Measurements from ENCODE around the gene HAO2.
"Not testable (repeated sequence)": the region's sequence is repeated elsewhere in the genome, so short reads cannot be mapped to it uniquely, and the experiment has no call there.

Gene HAO2

DNA sequence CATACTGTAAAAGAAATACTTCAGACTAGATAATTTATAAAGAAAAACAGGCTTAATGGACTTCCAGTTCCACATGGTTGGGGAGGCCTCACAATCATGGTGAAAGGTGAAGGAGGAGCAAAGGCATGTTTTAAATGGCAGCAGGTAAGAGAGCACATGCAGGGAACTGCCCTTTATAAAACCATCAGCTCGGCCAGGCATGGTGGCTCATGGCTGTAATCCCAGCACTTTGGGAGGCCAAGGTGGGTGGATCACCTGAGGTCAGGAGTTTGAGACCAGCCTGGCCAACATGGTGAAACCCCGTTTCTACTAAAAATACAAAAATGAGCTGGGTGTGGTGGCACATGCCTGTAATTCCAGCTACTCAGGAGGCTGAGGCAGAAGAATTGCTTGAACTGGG lies 9.0 kb downstream of the HAO2 start:
- not testable (repeated sequence) for DNase-seq (ENCODE audit: low read depth in 3 of 3, low spot score in 1 of 3)

DNA sequence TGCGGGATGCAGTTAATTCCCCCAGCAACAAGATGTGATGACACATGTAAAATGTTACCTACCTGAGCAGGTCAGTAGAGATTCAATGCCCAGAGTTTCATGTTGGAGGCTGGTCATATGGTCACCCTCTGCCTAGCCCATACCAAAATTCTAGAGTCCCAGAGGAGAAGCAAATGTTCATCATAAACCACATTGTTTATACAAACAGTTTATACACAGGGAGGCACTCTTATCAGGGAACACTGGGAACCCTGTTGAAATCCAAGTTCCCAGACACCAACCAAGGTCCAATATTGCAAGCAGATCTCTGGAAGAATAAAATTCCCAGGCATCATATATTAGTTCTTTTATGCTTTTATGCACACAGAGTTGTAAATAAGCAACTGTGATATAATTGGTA lies 10.5 kb downstream of the HAO2 start:
- no peak for DNase-seq (ENCODE audit: low read depth in 3 of 3, low spot score in 1 of 3)

DNA sequence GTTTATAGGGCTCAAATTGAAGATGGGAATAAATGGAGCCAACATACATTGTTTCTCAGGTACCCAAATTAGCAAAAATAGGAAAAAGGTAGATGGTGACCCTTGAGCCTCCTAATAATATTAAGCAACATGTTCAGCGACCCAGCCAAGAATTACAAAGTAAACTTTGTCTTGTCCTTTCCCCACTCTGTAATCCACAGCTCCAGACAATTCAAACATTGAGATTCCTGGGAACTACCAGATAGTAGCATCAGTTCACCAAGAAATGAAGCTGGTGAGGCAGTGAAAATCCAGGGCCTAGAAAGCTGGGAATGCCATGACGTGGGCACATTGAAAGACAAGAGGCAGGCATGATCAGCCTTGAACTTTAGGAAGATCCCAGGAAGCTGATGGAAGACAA lies 11.7 kb downstream of the HAO2 start:
- DNase-seq (ENCODE audit: low read depth in 3 of 3, low spot score in 1 of 3) = no peak

DNA sequence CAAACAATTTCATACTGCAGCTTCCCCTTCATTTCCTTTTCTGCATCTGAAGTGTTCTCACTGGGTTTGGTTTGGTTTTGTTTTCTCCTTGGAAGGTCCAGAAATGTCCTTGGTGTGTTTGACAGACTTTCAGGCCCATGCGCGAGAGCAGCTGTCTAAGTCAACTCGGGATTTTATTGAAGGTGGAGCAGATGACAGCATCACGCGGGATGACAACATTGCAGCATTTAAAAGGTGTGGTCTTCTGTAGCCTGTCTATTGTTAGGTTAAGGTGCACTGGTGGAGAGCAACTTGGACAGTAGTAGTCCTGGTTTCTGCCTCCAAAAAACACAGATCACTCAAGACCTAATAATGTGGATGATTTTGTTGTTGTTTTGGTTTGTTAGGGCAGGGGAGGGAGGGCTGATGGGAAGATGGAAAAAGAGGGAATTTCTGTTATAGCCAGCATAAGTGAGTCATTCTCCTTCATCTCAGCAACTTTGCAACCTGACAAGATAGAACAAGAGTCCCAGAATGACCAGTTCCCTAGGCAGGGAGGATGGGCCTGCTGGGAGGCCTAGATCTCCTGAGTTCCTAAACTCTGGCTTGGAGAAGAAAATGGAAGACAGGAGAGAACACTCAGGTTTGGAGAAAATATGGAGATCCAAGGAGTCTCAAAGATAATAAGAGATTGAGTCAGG lies 12.5 kb downstream of the HAO2 start:
- no peak for DNase-seq (ENCODE audit: low read depth in 3 of 3, low spot score in 1 of 3)

DNA sequence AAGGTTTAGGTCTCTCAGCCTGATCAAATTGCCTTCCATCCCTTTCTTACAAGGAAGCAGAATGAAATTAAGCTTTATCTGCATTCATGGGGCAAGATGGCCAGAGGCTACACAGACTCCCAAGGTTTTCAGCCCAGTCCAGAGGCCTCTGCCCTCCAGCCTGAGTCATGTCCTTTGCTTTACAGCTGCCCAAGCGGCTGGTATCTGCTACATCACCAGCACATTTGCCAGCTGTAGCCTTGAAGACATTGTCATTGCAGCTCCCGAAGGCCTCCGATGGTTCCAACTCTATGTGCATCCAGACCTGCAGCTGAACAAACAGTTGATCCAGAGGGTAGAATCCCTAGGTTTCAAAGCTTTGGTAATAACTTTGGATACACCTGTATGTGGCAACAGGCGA lies 16.0 kb downstream of the HAO2 start:
- no peak for DNase-seq (ENCODE audit: low read depth in 3 of 3, low spot score in 1 of 3)

DNA sequence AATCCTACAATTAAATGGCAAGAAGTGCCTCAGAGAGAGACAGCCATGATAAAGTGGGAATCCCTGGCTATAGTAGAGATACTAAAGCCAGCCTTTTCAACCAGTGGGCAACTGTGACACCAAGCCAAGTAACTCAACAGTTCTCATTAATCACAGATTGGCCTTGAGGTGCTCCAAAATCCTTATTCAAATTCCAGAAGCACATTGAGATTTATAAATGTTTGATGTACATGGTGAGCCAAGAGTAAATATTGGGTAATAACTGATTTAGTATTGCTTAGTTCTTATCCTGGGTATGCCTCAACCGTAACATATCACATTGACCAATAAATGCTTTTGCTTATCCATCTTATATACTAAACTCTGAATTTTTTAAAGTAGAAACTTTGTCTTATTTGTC lies 17.1 kb downstream of the HAO2 start:
- no peak for DNase-seq (ENCODE audit: low read depth in 3 of 3, low spot score in 1 of 3)

DNA sequence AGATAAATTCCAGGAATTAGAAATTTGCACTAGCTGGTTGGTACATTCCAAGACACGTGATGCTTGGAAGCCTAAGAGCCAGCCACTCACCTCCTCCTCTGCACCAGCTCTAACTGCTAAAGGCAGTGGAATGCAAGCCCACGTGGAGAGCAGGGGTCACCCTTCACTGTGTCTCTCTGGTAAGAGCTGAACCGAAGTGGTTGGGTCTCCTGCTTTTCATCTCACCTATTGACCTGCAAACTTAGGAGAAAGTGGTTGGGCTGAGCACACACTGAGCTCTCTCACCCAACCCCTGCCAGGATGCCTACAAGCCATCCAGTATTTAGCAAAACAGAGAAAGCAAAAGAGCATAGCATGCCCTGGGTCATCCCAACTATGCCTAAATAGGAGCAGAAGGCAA lies 19.3 kb downstream of the HAO2 start:
- DNase-seq (ENCODE audit: low read depth in 3 of 3, low spot score in 1 of 3) = no peak

DNA sequence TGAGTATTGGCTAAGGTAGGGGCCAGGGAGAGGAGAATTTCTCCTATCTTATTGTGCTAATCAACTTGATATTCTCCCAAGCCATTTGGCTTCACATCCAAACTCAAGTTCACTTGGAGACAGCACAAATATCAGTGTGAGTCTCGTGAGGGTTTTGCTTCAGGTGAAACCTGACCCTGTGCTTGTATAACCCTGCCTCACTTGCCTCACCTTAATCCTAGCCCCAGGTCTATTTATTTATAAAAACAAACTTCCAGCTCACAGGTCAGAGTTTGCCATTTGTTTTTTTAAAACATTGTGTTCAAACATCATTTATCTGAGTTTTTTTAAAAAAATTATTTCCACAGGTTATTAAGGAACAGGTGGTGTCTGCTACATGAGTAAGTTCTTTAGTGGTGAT lies 19.9 kb downstream of the HAO2 start:
- DNase-seq (ENCODE audit: low read depth in 3 of 3, low spot score in 1 of 3) = no peak

DNA sequence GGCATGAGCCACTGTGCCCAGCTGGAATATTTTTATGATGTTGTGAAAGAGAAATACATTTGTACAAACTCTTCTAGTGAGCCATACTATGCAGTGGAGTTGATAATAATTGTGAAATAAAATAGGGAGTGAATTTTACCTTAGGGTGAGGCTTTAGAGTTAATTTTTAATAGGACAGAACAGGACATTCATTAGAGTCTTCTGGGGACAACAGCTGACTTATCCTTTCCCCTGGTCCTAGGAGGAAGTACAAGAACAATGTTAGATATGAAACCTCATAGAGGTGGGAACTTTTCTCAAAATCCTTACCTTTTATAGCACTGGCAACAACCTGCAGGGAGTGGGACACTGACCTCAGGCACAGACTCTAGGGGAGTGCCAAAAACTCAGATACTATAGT lies 21.9 kb downstream of the HAO2 start:
- no peak for DNase-seq (ENCODE audit: low read depth in 3 of 3, low spot score in 1 of 3)

DNA sequence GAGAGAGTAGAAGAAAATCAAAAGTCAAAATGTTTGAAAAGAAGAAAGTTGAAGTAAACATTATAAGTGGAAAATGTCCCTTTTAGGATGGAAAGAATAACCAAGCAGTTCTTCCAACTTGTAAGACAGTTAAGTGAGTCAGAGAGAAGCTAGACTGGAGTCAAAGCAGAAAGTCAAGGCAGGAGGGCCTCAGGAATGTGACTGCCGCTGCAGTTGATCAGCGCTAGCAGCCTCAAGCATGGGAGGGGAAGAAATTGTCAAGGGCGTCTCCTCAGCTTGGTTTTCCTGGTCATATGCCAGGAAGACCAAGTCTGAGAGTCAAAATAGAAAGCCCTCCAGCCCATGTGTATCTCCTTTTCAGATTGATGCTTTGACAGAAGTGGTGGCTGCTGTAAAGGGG lies 23.2 kb downstream of the HAO2 start:
- DNase-seq (ENCODE audit: low read depth in 3 of 3, low spot score in 1 of 3) = no peak

DNA sequence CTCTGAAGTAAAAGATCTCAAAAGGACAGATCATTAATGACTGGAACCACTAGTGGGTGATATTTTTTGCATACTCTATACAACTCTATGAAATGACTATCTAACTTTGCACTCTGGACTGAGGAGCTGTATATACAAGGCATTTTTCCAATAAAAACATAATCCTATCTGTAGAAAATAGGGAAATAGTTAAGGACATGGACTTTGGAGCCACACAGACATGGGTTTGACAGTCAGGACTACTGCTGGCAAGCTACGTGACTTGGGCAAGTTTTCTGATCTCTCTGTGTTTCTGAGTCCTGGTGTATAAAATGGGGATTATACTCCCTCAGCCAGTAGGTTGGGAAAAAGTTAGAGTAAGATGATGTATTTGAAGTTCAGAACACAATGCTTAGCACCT lies 25.5 kb downstream of the HAO2 start:
- DNase-seq (ENCODE audit: low read depth in 3 of 3, low spot score in 1 of 3) = no peak

DNA sequence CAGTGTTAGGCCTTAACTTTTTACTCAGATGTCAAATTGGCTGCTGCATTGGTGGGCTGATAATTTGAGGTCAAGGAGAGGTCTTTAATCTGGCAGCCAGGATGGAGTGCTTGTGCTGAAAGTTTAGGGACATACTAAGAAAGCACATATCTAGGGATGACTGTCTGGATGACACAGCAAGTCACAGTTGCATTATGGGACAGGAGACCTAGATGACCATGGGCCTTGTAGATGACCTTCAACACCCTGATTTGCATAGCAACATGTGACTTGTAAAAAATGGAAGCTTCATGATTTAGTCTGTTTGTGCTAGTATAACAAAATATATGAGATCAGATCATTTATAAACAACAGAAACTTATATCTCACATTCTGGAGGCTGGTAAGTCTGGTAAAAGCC lies 28.4 kb downstream of the HAO2 start:
- DNase-seq (ENCODE audit: low read depth in 3 of 3, low spot score in 1 of 3) = no peak

DNA sequence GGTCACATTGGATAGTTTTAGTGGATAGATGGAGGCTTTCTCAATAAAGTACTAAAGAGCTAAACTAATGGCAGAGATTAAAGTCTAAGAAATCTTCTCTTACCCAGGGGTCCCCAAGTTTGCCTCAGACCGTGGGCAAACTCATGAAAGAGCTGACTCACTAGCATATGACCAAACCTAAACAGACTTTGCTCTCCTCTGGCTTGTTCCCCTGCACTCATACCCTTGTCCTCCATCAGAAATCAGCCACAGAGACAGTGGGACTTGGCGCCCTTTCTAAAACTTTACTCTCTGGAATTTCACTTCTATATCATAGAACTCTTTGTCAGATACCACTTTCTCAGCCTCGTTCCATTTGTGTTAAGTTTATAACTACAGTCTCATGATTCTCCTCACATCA lies 29.4 kb downstream of the HAO2 start:
- DNase-seq (ENCODE audit: low read depth in 3 of 3, low spot score in 1 of 3) = no peak

DNA sequence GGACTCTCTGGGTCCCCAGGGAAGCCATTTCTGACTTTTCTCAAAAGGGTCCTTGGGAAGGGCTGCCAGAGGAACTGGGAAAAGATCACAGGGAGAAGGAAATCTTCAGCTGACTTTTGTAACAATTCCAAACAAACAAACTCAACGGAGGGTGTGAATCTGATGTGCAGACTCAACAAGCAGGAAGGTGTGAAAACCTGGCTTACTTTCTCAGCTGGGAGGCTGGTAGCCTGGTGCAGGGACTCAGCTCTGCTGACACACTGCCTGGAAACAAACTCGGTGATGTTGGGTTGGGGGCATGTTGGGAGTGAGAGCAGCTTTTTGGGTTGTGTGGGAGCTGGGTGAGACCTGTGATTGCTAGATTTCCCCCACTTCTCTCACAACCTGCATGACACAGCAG lies 36.2 kb downstream of the HAO2 start:
- no peak for DNase-seq (ENCODE audit: low read depth in 3 of 3, low spot score in 1 of 3)

DNA sequence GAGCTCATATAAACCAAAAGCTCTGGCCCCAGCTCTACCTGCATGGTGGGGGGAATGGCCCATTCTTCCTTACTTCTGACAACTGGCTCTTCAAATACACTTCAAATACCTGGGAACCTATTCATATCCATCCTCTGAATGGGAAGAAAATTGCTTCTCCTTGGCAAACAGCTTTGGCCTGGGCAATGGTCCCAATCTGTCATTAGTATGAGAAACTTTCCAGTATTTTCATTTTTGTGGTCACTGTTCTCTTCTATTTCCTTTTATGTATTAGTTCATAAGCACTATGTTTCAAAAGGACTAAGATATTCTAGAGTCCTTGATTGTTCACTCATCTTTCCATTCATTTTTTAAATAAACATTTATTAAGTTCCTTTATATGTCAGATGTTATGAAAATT lies 41.1 kb downstream of the HAO2 start:
- no peak for DNase-seq (ENCODE audit: low read depth in 3 of 3, low spot score in 1 of 3)

DNA sequence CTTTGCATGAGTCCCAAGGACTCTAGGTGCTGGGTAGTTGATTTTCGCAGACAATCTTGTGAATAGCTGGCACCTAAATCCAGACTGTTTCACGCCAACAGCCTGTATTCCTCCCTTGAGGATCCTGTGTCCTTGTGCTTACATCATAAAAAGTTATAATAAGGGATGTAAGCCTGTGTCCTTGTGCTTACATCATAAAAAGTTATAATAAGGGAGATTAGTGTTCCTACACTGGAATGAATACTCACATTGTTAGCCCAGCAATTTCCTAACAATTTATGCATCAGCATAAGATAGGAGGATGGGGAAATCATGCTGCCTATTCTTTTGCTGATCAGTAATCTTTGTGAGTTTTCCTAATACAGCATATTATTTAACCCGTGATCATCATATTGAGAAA lies 42.4 kb downstream of the HAO2 start:
- no peak for DNase-seq (ENCODE audit: low read depth in 3 of 3, low spot score in 1 of 3)

DNA sequence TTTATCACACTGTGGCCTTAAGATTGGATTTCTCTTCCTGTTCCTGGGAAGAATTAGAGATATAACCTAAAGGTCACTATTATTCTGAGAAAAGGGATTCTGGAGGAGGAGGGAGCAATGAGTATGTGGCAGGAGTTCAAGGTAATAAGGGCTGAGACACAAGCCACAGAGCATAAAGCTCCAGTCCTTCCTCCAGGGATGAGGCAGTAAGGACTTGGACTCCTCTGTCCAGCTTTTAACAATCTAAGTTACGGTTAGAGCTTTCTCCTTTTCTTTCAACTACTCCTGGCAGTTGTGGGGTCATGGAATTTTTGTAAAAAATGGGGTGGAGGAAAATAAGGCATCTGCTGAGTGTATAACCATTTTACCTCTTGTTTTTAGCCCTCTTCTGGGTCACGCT lies 46.4 kb downstream of the HAO2 start, which contains the start of gene HSD3B2:
Gene HSD3B2 (plus strand): TSS at position 201 of the 400 bp plus-strand sequence. CDS start 270 bp downstream, outside the sequence.
- no peak for DNase-seq (ENCODE audit: low read depth in 3 of 3, low spot score in 1 of 3)

DNA sequence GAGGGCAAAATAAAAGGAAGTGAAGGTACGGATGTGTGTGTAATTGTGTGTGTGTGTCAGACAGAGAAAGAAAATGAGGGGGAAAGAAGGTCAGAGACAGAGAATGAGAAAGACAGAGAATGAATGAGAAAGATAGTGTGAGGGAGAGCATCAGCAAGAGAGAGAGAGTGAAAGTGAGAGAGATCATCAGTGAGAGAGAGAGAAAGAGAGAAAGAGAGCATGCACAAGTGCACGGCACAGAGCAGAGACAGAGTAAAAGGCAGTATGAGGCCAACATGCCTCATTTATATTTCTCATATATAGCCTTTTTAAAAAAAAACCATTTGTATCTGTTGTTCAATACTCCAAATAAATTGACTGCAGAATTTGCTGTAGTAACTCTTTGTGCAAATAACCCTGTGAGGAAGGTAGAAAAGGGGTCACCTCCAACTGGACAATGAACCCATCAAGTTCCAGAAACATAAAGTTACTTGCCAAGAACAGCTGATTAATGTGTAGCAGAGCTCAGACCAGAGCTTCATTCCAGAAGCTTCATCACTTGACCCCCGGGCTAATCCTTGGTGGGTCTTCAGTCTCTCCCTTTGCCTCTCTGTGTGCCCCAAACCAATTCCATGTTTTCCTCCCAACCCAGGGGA lies 47.5 kb downstream of the HAO2 start:
- no peak for DNase-seq (ENCODE audit: low read depth in 3 of 3, low spot score in 1 of 3)

DNA sequence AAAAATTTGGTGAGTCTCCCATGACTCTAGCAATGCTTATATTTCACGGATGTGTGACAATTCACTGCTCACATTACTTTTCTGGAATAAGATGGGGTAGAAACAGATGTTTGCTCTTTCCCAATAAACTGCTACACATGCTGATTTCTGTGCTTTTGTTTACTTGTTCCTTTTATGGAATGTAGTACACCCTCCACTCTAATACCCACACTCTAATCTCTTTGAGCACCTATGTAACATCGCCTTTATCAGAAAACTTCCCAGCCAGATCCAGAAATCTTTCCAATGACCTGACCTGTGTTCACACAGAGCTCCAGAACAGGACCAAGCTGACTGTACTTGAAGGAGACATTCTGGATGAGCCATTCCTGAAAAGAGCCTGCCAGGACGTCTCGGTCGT lies 50.5 kb downstream of the HAO2 start:
- no peak for DNase-seq (ENCODE audit: low read depth in 3 of 3, low spot score in 1 of 3)

DNA sequence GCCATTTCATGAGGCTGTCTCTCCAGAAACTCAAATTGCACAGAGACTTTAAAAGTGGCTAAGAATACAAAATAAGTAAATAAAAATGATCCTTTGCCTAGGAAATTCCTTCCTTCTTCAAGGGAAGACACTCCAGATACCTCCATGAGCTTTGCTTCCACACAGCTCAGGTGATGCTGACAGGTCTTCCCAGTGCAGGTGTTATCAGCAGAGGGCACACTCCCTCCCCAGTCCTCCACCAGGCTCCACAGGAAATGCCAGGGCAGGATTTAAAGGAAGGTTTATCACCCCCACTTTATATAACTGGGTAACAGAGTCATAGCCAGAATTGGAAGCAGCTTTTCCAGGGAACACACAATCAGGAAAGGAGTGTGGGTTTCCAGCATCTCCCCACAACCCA lies 52.1 kb downstream of the HAO2 start:
- no peak for DNase-seq (ENCODE audit: low read depth in 3 of 3, low spot score in 1 of 3)

DNA sequence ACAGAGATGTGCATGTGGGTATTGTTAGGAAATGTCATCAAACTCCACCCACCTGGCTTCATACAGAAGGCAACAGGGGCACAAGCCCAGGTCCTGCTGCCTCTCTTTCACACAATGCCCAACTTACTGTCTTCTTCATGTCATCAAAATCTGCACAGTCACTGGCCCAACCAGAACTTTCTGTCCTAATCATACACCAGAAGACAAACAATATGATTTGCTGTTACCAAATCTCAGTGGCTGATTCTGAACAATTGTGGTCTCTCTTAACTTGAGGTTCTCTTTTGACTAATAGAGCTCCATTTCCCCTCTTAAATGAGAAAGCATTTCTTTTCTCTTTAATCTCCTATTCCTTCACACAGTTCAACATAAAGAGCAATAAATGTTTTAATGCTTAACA lies 54.0 kb downstream of the HAO2 start:
- DNase-seq (ENCODE audit: low read depth in 3 of 3, low spot score in 1 of 3) = no peak

DNA sequence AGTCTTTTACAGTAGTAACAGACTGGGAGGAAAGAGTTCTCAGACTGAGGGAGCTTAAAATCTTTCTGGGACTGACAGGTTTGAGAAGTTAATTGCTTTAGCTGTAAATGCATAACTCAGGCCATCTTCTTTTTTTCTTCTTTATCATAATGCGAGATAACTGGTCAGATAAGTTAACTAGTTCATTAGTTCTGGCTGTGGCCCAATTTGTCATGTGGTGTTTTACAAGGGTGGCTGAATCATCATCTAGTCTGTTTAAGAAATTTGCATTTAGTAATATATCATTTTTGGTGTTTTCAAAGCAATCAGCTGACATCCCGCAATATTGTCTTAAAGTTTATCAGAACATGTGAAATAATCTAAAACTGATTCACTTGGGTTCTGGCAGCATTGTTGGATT lies 60.4 kb downstream of the HAO2 start:
- no peak for DNase-seq (ENCODE audit: low read depth in 3 of 3, low spot score in 1 of 3)

DNA sequence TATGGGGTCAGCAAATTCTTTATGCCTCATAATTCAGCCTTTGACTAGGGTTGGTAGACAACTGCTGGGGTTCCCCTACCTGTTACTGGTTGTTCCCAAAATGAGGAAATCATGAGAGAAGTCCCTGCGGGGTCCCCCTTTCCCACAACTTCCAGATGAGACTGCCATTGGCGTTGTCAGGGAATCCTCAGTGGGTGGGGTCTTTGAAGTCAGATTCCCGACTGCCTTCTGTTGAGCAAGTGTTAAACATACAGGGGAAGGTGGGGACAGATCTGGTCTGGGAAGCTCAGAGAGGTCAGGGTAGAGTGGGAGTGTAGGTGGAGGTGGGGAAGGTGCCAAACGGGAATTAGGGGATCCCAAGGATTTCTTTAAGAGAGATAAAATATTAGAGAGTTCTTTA lies 61.1 kb downstream of the HAO2 start:
- DNase-seq (ENCODE audit: low read depth in 3 of 3, low spot score in 1 of 3) = no peak
